Parathyroid adenoma (tissue), 2 donors: ENCODE measurements around the gene COQ7.

ENCODE experiments used
- H2AFZ ChIP-seq: fragments of 300-600 bp; sonication (generic); one replicate; pipeline ENCODE4 v1.7.0; 2017; ENCODE audit warnings: antibody characterized with exemption, mild to moderate bottlenecking
- H3K27ac ChIP-seq: fragments of 300-600 bp; sonication (generic); one replicate; pipeline ENCODE4 v1.7.0; 2017
- H3K27me3 ChIP-seq: fragments of 300-600 bp; sonication (generic); one replicate; pipeline ENCODE4 v1.7.0; 2017; ENCODE audit warnings: low read length; ENCODE audit not compliant: control insufficient read depth, insufficient read depth
- H3K36me3 ChIP-seq: fragments of 300-600 bp; sonication (generic); one replicate; pipeline ENCODE4 v1.7.0; 2017; ENCODE audit warnings: low read length; ENCODE audit not compliant: control insufficient read depth, insufficient read depth
- H3K4me1 ChIP-seq: fragments of 300-600 bp; sonication (generic); one replicate; pipeline ENCODE4 v1.7.0; 2017; ENCODE audit warnings: control low read depth
- H3K4me2 ChIP-seq: fragments of 300-600 bp; sonication (generic); one replicate; pipeline ENCODE4 v1.7.0; 2017; ENCODE audit warnings: low read length
- H3K4me3 ChIP-seq: fragments of 300-600 bp; sonication (generic); one replicate; pipeline ENCODE4 v1.7.0; 2017; ENCODE audit warnings: low read depth, low read length
- H3K79me2 ChIP-seq: fragments of 300-600 bp; sonication (generic); one replicate; pipeline ENCODE4 v1.7.0; 2017; ENCODE audit warnings: control low read depth
- H3K9ac ChIP-seq: fragments of 300-600 bp; sonication (generic); one replicate; pipeline ENCODE4 v1.7.0; 2017; ENCODE audit warnings: mild to moderate bottlenecking
- H3K9me3 ChIP-seq: fragments of 300-600 bp; sonication (generic); one replicate; pipeline ENCODE4 v1.7.0; 2017; ENCODE audit warnings: low read length; ENCODE audit not compliant: control insufficient read depth
- CTCF ChIP-seq: fragments of 300-600 bp; sonication (generic); IDR thresholded peaks from one replicate; pipeline ENCODE4 v1.7.0; 2017; ENCODE audit warnings: antibody characterized with exemption, mild to moderate bottlenecking
- donor health status: primary hyperparathyroidism.

COQ7 gene

GRCh38 chr16:19126300-19126699, 58.9 kb downstream of the COQ7 start:
- no peaks in the 10 kb centered on the region for H3K9me3 ChIP-seq
- H3K36me3 ChIP-seq = no peaks in the 10 kb centered on the region
- no peaks in the 10 kb centered on the region for H3K79me2 ChIP-seq
- H2AFZ ChIP-seq = no peak overlapping the region
- H3K27me3 ChIP-seq = no peaks in the 10 kb centered on the region
- H3K9ac ChIP-seq = no peak overlapping the region
- H3K4me2 ChIP-seq = no peak overlapping the region
- H3K4me1 ChIP-seq = no peaks in the 10 kb centered on the region
- H3K4me3 ChIP-seq = no peak overlapping the region
- TF ChIP-seq CTCF = no peak
- H3K27ac ChIP-seq = no peak overlapping the region

DNA sequence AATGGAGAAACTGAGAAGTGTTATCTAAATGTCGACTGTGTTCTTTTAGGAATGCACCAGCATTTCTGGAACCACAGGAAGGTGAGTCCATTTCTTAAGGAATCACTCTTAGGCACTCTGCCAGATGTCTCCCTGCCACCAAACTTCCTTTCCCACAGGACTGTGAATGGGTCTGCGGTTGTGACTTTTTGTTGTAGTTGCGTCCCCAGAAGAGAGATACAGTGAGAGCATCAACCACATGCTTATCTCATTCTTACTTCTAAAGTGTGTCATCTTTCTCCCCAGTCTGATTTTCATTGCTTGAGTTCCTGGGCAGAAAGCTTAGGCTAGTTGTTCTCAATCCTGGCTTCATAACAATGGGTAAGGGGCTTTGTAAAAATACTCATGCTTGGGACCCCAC, 59.8 kb downstream of the COQ7 start:
- H3K9ac ChIP-seq = no peak overlapping the region
- H3K36me3 ChIP-seq = no peaks in the 10 kb centered on the region
- no peak overlapping the region for H2AFZ ChIP-seq
- no peak overlapping the region for H3K4me3 ChIP-seq
- no peaks in the 10 kb centered on the region for H3K27me3 ChIP-seq
- no peak for TF ChIP-seq CTCF
- H3K9me3 ChIP-seq = no peaks in the 10 kb centered on the region
- no peak overlapping the region for H3K4me2 ChIP-seq
- H3K79me2 ChIP-seq = no peaks in the 10 kb centered on the region
- no peaks in the 10 kb centered on the region for H3K4me1 ChIP-seq
- H3K27ac ChIP-seq = no peak overlapping the region

- Histone ChIP-seq H3K36me3 (no peaks in the 10 kb centered on the region), H3K4me1 (no peaks in the 10 kb centered on the region), H3K27me3 (no peaks in the 10 kb centered on the region), H3K27ac (no peak overlapping the region), H2AFZ (no peak overlapping the region), H3K4me3 (no peak overlapping the region), H3K9ac (no peak overlapping the region), H3K9me3 (no peaks in the 10 kb centered on the region), H3K79me2 (no peaks in the 10 kb centered on the region), H3K4me2 (no peak overlapping the region)
- no peak for TF ChIP-seq CTCF
Observed at GRCh38 chr16:19127674-19128131, 60.3 kb downstream of the COQ7 start.

DNA sequence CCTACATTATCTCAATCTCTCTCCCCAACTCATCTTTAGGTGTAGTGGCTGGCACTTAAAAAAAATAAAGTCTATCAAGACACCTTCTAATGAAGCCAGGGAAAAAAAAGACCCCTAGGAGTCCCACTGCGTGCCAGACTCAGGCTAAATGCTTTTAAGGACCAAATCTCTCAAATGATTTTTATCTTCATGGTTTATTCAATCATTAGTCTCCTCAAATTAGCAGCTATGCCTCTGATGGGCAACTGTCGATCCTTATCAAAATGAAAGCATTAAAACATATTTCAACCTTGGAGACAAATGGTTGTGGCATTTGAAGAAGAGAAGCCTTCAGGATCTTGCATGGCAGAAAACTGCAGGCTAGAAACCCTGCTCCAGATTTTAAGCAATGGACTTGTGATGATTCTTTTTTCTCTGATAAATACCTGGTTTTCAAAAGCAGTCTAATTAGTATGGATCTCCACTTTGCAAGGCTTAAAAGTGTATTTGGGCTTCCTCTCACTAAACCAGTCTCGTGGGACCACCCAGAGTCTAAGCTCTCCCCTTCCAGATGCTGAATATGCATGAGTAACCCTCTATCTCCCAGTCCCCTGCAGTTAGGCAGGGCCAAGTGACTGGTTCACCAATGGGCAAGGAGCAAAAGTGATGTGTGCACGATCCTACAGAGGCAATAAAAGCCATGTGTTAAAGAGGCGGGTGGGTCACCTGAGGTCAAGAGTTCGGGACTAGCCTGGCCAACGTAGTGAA, 61.2 kb downstream of the COQ7 start:
- no peak for TF ChIP-seq CTCF
- Histone ChIP-seq H3K9ac (no peak overlapping the region), H3K4me2 (no peak overlapping the region), H3K9me3 (no peaks in the 10 kb centered on the region), H3K79me2 (no peaks in the 10 kb centered on the region), H3K27ac (no peak overlapping the region), H3K36me3 (no peaks in the 10 kb centered on the region), H2AFZ (no peak overlapping the region), H3K4me3 (no peak overlapping the region), H3K27me3 (no peaks in the 10 kb centered on the region), H3K4me1 (no peaks in the 10 kb centered on the region)
